ENCODE results near the gene KPNA2.
"Not testable (repeated sequence)": the region's sequence is repeated elsewhere in the genome, so short reads cannot be mapped to it uniquely, and the experiment has no call there.

The KPNA2 gene

DNA sequence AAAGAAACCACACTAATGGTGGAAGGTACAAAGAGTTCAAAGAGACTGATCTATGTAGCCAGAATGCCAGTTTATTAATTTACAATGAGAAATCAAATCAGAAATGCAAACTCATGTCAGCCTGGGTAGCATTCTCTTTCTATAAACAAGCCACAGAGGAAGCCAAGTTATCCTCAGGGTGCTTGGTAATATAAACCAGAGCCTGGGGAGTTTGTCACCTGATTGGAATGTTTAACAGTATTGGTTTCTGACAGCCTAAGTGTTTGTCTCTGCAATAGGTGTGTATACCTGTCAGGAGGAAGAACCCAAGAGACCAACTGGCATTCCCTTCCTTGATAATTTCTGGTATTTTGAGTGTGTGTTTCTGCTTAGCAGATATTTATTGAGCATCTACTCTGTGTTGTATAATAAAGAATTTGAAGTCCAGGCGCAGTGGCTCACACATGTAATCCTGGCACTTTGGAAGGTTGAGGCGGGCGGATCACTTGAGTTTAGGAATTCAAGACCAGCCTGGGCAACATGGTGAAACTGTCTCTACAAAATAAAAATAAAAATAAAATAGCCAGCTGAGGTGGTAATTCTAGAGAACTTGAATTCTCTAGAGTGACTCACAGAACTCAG, 36.1 kb upstream of the KPNA2 start:
- no peaks in the 10 kb centered on the region for H3K9me3 ChIP-seq (ENCODE audit: control insufficient read depth, low read length)
- no peak overlapping the region for H3K4me3 ChIP-seq (ENCODE audit: low read length)
- H3K27me3 ChIP-seq (replicated peaks; ENCODE audit: control insufficient read depth, insufficient read depth, low read length), result no peaks in the 10 kb centered on the region
- H3K4me1 ChIP-seq (ENCODE audit: control insufficient read depth, insufficient read depth, low read length), result peaks cover 16% of the 10 kb centered on the region
- H3K9ac ChIP-seq (ENCODE audit: low read length), result no peak overlapping the region
- DNase-seq (ENCODE audit: low read depth), result peak; percentile 35
- H3K36me3 ChIP-seq (ENCODE audit: control insufficient read depth, insufficient read depth, low read length, severe bottlenecking), result no peaks in the 10 kb centered on the region

DNA sequence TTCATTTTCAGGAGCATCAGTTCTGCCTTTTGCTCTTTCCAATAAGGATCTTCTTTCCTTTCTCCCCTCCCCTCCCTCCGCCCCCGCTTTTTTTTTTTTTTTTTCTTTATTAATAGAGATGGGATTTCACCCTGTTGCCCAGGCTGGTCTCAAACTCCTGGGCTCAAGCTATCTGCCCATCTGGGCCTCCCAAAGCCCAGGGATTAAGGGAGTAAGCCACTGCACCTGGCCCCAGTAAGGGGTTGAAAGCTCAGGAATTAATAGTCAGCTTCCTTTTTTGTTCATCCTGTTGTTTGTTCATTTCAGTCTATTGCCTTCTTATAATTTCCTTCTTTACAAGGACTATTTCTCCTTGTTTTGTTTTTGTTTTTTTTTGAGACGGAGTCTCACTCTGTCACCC, 31.3 kb upstream of the KPNA2 start:
- H3K4me3 ChIP-seq (ENCODE audit: low read length), result no peak overlapping the region
- no peaks in the 10 kb centered on the region for H3K9me3 ChIP-seq (ENCODE audit: control insufficient read depth, low read length)
- no peaks in the 10 kb centered on the region for H3K36me3 ChIP-seq (ENCODE audit: control insufficient read depth, insufficient read depth, low read length, severe bottlenecking)
- DNase-seq (ENCODE audit: low read depth), result no peak
- no peak overlapping the region for H3K9ac ChIP-seq (ENCODE audit: low read length)
- H3K27me3 ChIP-seq (replicated peaks; ENCODE audit: control insufficient read depth, insufficient read depth, low read length), result no peaks in the 10 kb centered on the region
- H3K4me1 ChIP-seq (ENCODE audit: control insufficient read depth, insufficient read depth, low read length), result peaks cover 3% of the 10 kb centered on the region

DNA sequence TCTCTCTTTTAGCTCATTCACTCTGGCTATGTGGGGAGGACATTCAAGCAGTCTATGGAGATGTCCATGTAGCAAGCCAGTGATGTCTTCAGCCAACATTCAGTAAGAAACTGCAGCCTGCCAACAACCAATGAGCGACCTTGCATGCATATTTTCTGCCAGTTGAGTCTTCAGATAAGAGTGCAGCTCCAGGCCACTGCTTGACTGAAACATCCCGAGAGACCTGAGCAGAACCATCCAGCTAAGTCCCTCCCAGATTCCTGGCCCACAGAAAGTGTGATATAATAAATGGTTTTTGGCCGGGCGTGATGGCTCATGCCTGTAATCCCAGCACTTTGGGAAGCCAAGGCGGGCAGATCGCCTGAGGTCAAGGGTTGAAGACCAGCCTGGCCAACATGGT, 28.7 kb upstream of the KPNA2 start:
- no peak for DNase-seq (ENCODE audit: low read depth)
- Histone ChIP-seq H3K9me3 (ENCODE audit: control insufficient read depth, low read length) (no peaks in the 10 kb centered on the region), H3K27me3 (replicated peaks; ENCODE audit: control insufficient read depth, insufficient read depth, low read length) (no peaks in the 10 kb centered on the region), H3K9ac (ENCODE audit: low read length) (no peak overlapping the region), H3K4me3 (ENCODE audit: low read length) (no peak overlapping the region), H3K4me1 (ENCODE audit: control insufficient read depth, insufficient read depth, low read length) (peaks cover 3% of the 10 kb centered on the region), H3K36me3 (ENCODE audit: control insufficient read depth, insufficient read depth, low read length, severe bottlenecking) (no peaks in the 10 kb centered on the region)

DNA sequence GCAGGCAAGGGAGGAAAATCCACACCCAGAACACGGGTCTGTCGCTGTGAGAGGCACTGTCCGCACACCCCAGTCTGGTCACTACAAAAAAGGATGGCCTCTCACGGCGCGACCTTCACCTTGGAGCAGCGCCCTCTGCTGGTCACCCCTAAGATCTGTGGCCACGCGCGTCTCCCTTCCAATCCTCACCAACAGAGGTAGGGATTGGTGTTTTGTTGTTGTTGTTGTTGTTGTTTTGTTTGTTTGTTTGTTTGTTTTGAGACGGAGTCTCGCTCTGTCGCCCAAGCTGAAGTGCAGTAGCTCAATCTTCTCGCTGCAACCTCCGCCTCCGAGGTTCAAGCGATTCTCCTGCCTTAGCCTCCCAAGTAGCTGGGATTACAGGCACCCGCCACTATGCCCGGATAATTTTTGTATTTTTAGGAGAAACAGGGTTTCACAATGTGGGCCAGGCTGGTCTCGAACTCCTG, 24.3 kb upstream of the KPNA2 start:
- DNase-seq (ENCODE audit: low read depth), result peak; percentile 48
- H3K9ac ChIP-seq (ENCODE audit: low read length), result no peak overlapping the region
- H3K27me3 ChIP-seq (replicated peaks; ENCODE audit: control insufficient read depth, insufficient read depth, low read length), result no peaks in the 10 kb centered on the region
- H3K4me3 ChIP-seq (ENCODE audit: low read length), result no peak overlapping the region
- no peaks in the 10 kb centered on the region for H3K36me3 ChIP-seq (ENCODE audit: control insufficient read depth, insufficient read depth, low read length, severe bottlenecking)
- H3K4me1 ChIP-seq (ENCODE audit: control insufficient read depth, insufficient read depth, low read length), result peaks cover 6% of the 10 kb centered on the region
- no peaks in the 10 kb centered on the region for H3K9me3 ChIP-seq (ENCODE audit: control insufficient read depth, low read length)

DNA sequence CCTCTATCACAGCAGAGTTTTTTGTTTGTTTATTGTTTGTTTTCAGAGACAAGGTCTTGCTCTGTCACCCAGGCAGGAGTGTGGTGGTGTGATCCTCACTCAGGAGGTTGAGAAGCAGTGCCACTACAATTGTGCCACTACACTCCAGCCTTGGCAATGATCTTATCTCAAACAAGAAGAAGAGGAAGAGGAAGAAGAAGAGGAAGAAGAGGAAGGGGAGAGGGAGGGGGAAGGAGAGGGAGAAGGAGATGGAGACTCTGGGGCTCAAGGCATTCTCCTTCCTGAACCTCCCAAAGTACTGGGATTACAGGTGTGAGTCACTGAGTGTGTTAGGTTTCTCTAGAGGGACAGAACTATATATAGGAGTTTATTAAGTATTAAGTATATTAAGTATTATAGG, 22.1 kb upstream of the KPNA2 start:
- H3K4me3 ChIP-seq (ENCODE audit: low read length), result no peak overlapping the region
- H3K9ac ChIP-seq (ENCODE audit: low read length), result no peak overlapping the region
- no peaks in the 10 kb centered on the region for H3K27me3 ChIP-seq (replicated peaks; ENCODE audit: control insufficient read depth, insufficient read depth, low read length)
- no peaks in the 10 kb centered on the region for H3K36me3 ChIP-seq (ENCODE audit: control insufficient read depth, insufficient read depth, low read length, severe bottlenecking)
- H3K4me1 ChIP-seq (ENCODE audit: control insufficient read depth, insufficient read depth, low read length), result peaks cover 10% of the 10 kb centered on the region
- H3K9me3 ChIP-seq (ENCODE audit: control insufficient read depth, low read length), result no peaks in the 10 kb centered on the region
- DNase-seq (ENCODE audit: low read depth), result no peak

DNA sequence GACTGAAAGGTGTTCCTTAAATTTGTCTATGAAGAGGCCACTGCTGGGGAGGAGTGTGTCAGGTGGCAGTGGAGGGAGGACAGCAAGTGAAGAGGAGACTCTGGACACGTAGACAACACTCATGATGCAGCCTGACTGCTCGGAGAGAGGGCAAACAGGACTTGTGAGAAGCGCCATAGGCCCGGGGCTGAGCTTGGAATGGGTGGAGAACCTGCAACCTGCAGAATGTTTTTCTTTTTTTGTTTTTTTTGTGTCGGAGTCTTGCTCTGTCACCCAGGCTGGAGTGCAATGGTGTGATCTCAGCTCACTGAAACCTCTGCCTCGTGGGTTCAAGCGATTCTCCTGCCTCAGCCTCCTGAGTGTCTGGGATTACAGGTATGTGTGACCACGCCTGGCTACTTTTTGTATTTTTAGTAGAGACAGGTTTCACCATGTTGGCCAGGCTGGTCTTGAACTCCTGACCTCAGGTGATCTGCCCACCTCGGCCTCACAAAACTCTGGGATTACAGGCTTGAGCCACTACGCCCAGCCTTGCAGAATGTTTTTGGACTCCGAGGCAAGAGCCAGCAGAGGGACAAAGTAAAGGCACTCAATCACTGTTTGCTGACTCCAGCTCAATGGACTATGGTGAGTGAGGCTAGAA, 20.3 kb upstream of the KPNA2 start:
- DNase-seq (ENCODE audit: low read depth), result no peak
- H3K4me1 ChIP-seq (ENCODE audit: control insufficient read depth, insufficient read depth, low read length), result peaks cover 14% of the 10 kb centered on the region

DNA sequence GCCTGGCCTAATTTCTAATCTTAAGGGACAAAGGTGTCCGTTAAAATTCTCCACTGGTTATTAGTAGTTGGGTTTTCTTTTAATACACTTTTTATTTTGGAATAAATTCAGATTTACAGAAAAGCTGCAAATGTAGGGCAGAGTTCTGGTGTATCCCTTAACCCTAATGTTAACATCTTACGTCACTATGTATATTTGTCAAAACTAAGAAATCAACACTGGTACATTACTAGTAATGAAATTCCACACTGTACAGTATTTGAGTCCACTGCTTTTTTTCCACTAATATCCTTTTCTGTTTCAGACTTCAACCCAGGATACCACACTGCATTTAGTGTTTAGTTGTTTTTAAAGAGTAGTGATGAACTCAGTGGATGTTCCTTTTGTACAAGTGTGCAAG, 18.7 kb upstream of the KPNA2 start:
- no peak for DNase-seq (ENCODE audit: low read depth)
- Histone ChIP-seq H3K4me1 (ENCODE audit: control insufficient read depth, insufficient read depth, low read length) (peaks cover 18% of the 10 kb centered on the region), H3K9ac (ENCODE audit: low read length) (no peak overlapping the region), H3K4me3 (ENCODE audit: low read length) (no peak overlapping the region), H3K27me3 (replicated peaks; ENCODE audit: control insufficient read depth, insufficient read depth, low read length) (no peaks in the 10 kb centered on the region), H3K9me3 (ENCODE audit: control insufficient read depth, low read length) (no peaks in the 10 kb centered on the region), H3K36me3 (ENCODE audit: control insufficient read depth, insufficient read depth, low read length, severe bottlenecking) (no peaks in the 10 kb centered on the region)

More for the DNA sequence above, 20.3 kb upstream of the KPNA2 start:
- no peaks in the 10 kb centered on the region for H3K9me3 ChIP-seq (ENCODE audit: control insufficient read depth, low read length)
- no peaks in the 10 kb centered on the region for H3K36me3 ChIP-seq (ENCODE audit: control insufficient read depth, insufficient read depth, low read length, severe bottlenecking)
- no peak overlapping the region for H3K4me3 ChIP-seq (ENCODE audit: low read length)
- no peak overlapping the region for H3K9ac ChIP-seq (ENCODE audit: low read length)
- H3K27me3 ChIP-seq (replicated peaks; ENCODE audit: control insufficient read depth, insufficient read depth, low read length), result no peaks in the 10 kb centered on the region

DNA sequence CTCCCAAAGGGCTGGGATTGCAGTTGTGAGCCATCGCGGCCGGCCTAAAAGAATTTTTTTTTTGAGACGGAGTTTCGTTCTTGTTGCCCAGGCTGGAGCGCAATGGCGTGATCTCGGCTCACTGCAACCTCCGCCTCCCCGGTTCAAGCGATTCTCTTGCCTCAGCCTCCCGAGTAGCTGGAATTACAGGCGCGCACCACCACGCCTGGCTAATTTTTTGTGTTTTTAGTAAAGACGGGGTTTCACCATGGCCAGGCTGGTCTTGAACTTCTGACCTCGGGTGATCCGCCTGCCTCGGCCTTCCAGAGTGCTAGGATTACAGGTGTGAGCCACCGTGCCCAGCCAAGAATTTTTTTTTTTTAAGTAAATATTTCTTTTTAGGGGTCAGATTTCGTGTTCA, 17.0 kb upstream of the KPNA2 start:
- not testable (repeated sequence) for H3K36me3 ChIP-seq (ENCODE audit: control insufficient read depth, insufficient read depth, low read length, severe bottlenecking); H3K9ac ChIP-seq (ENCODE audit: low read length); DNase-seq (ENCODE audit: low read depth); H3K27me3 ChIP-seq (replicated peaks; ENCODE audit: control insufficient read depth, insufficient read depth, low read length); H3K4me3 ChIP-seq (ENCODE audit: low read length); H3K9me3 ChIP-seq (ENCODE audit: control insufficient read depth, low read length)
- peaks cover 18% of the 10 kb centered on the region for H3K4me1 ChIP-seq (ENCODE audit: control insufficient read depth, insufficient read depth, low read length)

DNA sequence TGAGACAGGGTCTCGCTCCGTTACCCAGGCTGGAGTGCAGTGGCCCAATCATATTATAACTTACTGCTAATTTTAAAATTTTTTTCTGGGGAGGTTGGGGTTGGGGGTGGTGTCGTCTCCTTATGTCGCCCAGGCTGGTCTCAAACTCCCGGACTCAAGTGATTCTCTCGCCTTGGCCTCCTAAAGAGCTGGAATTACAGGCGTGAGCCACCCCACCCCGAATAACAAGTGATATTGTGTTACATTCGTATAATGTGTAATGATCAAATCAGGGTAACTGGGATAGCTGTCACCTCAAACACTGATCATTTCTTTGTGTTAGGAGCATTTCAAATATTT, 16.2 kb upstream of the KPNA2 start:
- DNase-seq (ENCODE audit: low read depth), result no peak
- no peaks in the 10 kb centered on the region for H3K36me3 ChIP-seq (ENCODE audit: control insufficient read depth, insufficient read depth, low read length, severe bottlenecking)
- no peak overlapping the region for H3K9ac ChIP-seq (ENCODE audit: low read length)
- H3K4me3 ChIP-seq (ENCODE audit: low read length), result peak overlapping the region; percentile 47
- no peaks in the 10 kb centered on the region for H3K9me3 ChIP-seq (ENCODE audit: control insufficient read depth, low read length)
- H3K4me1 ChIP-seq (ENCODE audit: control insufficient read depth, insufficient read depth, low read length), result peaks cover 18% of the 10 kb centered on the region
- H3K27me3 ChIP-seq (replicated peaks; ENCODE audit: control insufficient read depth, insufficient read depth, low read length), result no peaks in the 10 kb centered on the region

DNA sequence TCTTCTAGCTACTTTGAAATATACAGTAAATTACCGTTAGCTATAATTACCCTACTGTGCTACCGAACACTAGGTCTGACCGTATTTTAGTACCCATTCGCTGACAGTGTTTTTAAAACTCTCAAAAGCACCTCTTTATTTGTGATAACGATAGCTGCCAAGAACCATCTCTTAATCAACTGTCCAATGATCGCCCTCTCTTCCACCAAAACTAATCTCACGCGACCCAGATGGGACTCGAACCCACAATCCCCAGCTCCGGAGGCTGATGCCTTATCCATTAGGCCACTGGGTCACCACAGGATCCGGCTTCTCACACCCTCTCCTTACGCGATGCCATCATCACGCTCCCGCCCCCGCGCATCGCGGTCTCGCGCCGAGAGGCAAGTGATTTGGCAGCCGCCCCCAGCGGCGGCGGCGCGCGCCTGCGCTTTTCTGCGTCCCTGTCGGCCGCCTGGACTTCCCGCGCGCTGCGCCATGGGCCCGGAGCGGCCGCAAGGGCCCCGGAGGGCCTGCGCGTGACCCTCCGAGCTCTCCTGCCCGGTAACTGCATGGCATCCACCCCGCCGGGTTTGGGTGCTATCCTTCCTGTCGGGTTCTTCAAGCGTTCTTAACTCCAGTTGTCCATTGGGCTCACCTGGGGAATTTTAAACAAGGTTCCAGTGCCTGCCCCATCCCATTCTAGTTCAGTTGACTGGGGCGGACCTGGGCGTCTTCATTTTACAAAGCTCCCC, 15.7 kb upstream of the KPNA2 start:
- Histone ChIP-seq H3K9me3 (ENCODE audit: control insufficient read depth, low read length) (no peaks in the 10 kb centered on the region), H3K9ac (ENCODE audit: low read length) (peak overlapping the region; percentile 78), H3K4me1 (ENCODE audit: control insufficient read depth, insufficient read depth, low read length) (peaks cover 18% of the 10 kb centered on the region), H3K36me3 (ENCODE audit: control insufficient read depth, insufficient read depth, low read length, severe bottlenecking) (no peaks in the 10 kb centered on the region), H3K27me3 (replicated peaks; ENCODE audit: control insufficient read depth, insufficient read depth, low read length) (no peaks in the 10 kb centered on the region), H3K4me3 (ENCODE audit: low read length) (peak overlapping the region; percentile 81)
- DNase-seq (ENCODE audit: low read depth), result peak; percentile 95

DNA sequence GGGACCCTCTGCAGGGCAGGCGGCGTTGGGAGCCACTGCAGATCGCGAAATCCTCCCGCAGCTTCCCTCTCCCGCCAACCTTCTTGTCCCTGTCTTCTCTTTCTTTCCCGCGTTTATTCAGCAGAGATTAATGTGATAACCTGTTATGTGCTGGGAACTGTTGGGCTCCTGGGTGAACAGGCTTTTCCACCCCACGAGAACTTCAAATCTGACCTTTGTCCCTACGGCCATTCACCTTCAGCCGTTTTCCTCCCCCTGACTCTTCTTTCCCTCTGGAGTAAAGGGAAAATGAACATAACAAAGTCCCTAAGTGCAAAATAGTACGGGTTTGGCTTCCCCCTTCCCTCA, 15.2 kb upstream of the KPNA2 start:
- H3K4me1 ChIP-seq (ENCODE audit: control insufficient read depth, insufficient read depth, low read length), result peaks cover 18% of the 10 kb centered on the region
- peak overlapping the region; percentile 81 for H3K4me3 ChIP-seq (ENCODE audit: low read length)
- no peak for DNase-seq (ENCODE audit: low read depth)
- H3K27me3 ChIP-seq (replicated peaks; ENCODE audit: control insufficient read depth, insufficient read depth, low read length), result no peaks in the 10 kb centered on the region
- H3K9ac ChIP-seq (ENCODE audit: low read length), result peak overlapping the region; percentile 78
- no peaks in the 10 kb centered on the region for H3K9me3 ChIP-seq (ENCODE audit: control insufficient read depth, low read length)
- no peaks in the 10 kb centered on the region for H3K36me3 ChIP-seq (ENCODE audit: control insufficient read depth, insufficient read depth, low read length, severe bottlenecking)

Data from adipocyte (in vitro differentiated cells).